MM.1S (cell line): ENCODE data around the gene PHLDB3.

Experiments
- DNase-seq: peaks from one replicate; pipeline ENCODE4 v3.0.0-alpha.2; 2015
- H2AFZ ChIP-seq: fragments of 300-600 bp; sonication (generic); 2 replicates; pipeline ENCODE4 v1.6.0; 2016; ENCODE audit warnings: antibody characterized with exemption, low read length
- H3F3A ChIP-seq: fragments of 300-600 bp; sonication (generic); 2 replicates; pipeline ENCODE4 v1.6.1; 2016; ENCODE audit warnings: mild to moderate bottlenecking, antibody characterized with exemption, low read length, moderate library complexity, mixed read lengths; ENCODE audit not compliant: insufficient read depth
- H3K27ac ChIP-seq: fragments of 300-600 bp; sonication (generic); 2 replicates; pipeline ENCODE4 v1.5.1; 2016; ENCODE audit warnings: mild to moderate bottlenecking, low read length
- H3K27me3 ChIP-seq: fragments of 300-600 bp; sonication (generic); replicated peaks from 2 replicates; pipeline ENCODE4 v1.6.0; 2016; ENCODE audit warnings: low read length; ENCODE audit not compliant: insufficient read depth
- H3K36me3 ChIP-seq: fragments of 300-600 bp; sonication (generic); replicated peaks from 2 replicates; pipeline ENCODE4 v1.6.1; 2016; ENCODE audit warnings: mild to moderate bottlenecking, low read length, mixed read lengths; ENCODE audit not compliant: insufficient read depth
- H3K4me1 ChIP-seq: fragments of 300-600 bp; sonication (generic); 2 replicates; pipeline ENCODE4 v1.6.1; 2016; ENCODE audit warnings: low read length, mixed read lengths
- H3K4me2 ChIP-seq: fragments of 300-600 bp; sonication (generic); 2 replicates; pipeline ENCODE4 v1.6.0; 2016; ENCODE audit warnings: low read depth, low read length
- H3K4me3 ChIP-seq: fragments of 300-600 bp; sonication (generic); 2 replicates; pipeline ENCODE4 v1.5.1; 2016; ENCODE audit warnings: low read length, mixed read lengths
- H3K79me2 ChIP-seq: fragments of 300-600 bp; sonication (generic); 2 replicates; pipeline ENCODE4 v1.6.1; 2016; ENCODE audit warnings: mixed run types, low read length, mixed read lengths
- H3K9ac ChIP-seq: fragments of 300-600 bp; sonication (generic); 2 replicates; pipeline ENCODE4 v1.6.1; 2016; ENCODE audit warnings: low read length, mixed read lengths
- H3K9me2 ChIP-seq: fragments of 300-600 bp; sonication (generic); replicated peaks from 2 replicates; pipeline ENCODE4 v1.6.1; 2016; ENCODE audit warnings: mild to moderate bottlenecking, low read length, mixed read lengths; ENCODE audit not compliant: insufficient read depth
- H3K9me3 ChIP-seq: fragments of 300-600 bp; sonication (generic); replicated peaks from 2 replicates; pipeline ENCODE4 v1.6.1; 2016; ENCODE audit warnings: mild to moderate bottlenecking, low read length, mixed read lengths; ENCODE audit not compliant: insufficient read depth
- H4K20me1 ChIP-seq: fragments of 300-600 bp; sonication (generic); 2 replicates; pipeline ENCODE4 v1.6.1; 2016; ENCODE audit warnings: mild to moderate bottlenecking, low read length, moderate library complexity, mixed read lengths; ENCODE audit not compliant: insufficient read depth
- EZH2 ChIP-seq: fragments of 300-600 bp; sonication (generic); optimal IDR thresholded peaks from 2 replicates; pipeline ENCODE3; 2017; ENCODE audit warnings: low read depth, mild to moderate bottlenecking, antibody characterized with exemption, low read length, mixed read lengths
- EZH2phosphoT487 ChIP-seq: fragments of 300-600 bp; sonication (generic); IDR thresholded peaks from 2 replicates; pipeline ENCODE4 v1.6.1; 2018; ENCODE audit warnings: antibody characterized with exemption, low read length
- TF ChIP-seq, protein P1 (sequence below): fragments of 300-600 bp; sonication (generic); IDR thresholded peaks from 2 replicates; pipeline ENCODE4 v1.5.1; 2016; ENCODE audit warnings: antibody characterized with exemption, low read length, mixed read lengths

Gene PHLDB3

DNA sequence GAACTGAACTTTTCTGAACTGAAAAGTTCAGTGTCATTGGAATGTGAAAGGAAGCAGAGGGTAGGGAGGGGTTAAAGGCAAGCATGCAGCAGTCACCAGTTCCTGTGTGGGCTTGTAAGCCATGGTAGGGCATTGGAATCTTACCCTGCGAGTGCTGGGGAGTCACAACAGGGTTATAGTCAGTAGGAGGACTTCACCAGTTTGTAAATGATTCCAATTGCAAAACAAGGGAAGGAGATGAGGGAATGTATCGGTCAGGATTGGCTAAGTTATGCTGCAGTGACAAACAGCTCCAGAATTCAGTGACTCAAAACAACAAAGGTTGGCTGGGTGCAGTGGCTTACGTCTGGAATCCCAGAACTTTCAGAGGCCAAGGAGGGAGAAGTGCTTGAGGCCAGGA, 52.0 kb downstream of the PHLDB3 start:
- no peaks in the 10 kb centered on the region for H3K9me3 ChIP-seq
- DNase-seq: no peak
- TF ChIP-seq, protein P1, sequence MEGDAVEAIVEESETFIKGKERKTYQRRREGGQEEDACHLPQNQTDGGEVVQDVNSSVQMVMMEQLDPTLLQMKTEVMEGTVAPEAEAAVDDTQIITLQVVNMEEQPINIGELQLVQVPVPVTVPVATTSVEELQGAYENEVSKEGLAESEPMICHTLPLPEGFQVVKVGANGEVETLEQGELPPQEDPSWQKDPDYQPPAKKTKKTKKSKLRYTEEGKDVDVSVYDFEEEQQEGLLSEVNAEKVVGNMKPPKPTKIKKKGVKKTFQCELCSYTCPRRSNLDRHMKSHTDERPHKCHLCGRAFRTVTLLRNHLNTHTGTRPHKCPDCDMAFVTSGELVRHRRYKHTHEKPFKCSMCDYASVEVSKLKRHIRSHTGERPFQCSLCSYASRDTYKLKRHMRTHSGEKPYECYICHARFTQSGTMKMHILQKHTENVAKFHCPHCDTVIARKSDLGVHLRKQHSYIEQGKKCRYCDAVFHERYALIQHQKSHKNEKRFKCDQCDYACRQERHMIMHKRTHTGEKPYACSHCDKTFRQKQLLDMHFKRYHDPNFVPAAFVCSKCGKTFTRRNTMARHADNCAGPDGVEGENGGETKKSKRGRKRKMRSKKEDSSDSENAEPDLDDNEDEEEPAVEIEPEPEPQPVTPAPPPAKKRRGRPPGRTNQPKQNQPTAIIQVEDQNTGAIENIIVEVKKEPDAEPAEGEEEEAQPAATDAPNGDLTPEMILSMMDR: no peak
- TF ChIP-seq EZH2phosphoT487 (no peak), EZH2 (no peak)
- H3K27me3 ChIP-seq: peaks cover 13% of the 10 kb centered on the region; the same call in 1 of the 2 replicates
- H4K20me1 ChIP-seq: no peaks in the 10 kb centered on the region
- no peak overlapping the region for H3K9ac ChIP-seq
- H3F3A ChIP-seq: no peaks in the 10 kb centered on the region
- H3K27ac ChIP-seq: no peak overlapping the region
- H3K79me2 ChIP-seq: no peaks in the 10 kb centered on the region
- no peaks in the 10 kb centered on the region for H3K9me2 ChIP-seq
- H3K4me3 ChIP-seq: no peak overlapping the region
- H3K4me2 ChIP-seq: no peak overlapping the region
- H3K4me1 ChIP-seq: no peaks in the 10 kb centered on the region
- H3K36me3 ChIP-seq: no peaks in the 10 kb centered on the region
- no peak overlapping the region for H2AFZ ChIP-seq

DNA sequence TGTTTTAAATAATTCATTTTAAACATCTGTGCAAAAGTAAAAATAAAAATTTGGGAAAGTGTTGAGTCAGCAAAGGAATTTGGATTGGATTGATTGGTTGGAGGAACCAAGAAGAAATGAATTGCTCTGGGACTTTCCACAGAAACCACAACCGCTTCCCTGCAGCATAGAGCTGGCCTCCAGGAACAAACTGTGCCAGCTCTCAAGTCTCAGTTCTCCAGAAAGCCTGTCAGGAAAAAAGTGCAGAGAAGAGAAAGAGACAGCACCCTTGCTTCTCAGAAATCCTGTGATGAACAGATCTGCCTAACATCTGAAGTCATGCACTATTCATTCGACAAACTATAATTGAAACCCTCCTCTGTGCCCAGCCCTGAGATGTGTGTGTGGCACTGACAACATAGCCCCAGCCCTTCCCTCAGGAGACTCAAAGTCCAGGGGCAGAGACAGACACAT, 54.0 kb downstream of the PHLDB3 start:
- Histone ChIP-seq H3K4me2 (no peak overlapping the region), H3F3A (no peaks in the 10 kb centered on the region), H4K20me1 (no peaks in the 10 kb centered on the region), H3K4me1 (no peaks in the 10 kb centered on the region), H3K9me2 (no peaks in the 10 kb centered on the region), H3K4me3 (no peak overlapping the region), H3K9ac (no peak overlapping the region), H3K36me3 (no peaks in the 10 kb centered on the region), H3K27ac (no peak overlapping the region), H3K79me2 (no peaks in the 10 kb centered on the region), H3K9me3 (no peaks in the 10 kb centered on the region), H3K27me3 (peaks cover 8% of the 10 kb centered on the region; the same call in 1 of the 2 replicates), H2AFZ (no peak overlapping the region)
- no peak for DNase-seq
- TF ChIP-seq EZH2 (no peak), EZH2phosphoT487 (no peak)
- TF ChIP-seq, protein P1: no peak

DNA sequence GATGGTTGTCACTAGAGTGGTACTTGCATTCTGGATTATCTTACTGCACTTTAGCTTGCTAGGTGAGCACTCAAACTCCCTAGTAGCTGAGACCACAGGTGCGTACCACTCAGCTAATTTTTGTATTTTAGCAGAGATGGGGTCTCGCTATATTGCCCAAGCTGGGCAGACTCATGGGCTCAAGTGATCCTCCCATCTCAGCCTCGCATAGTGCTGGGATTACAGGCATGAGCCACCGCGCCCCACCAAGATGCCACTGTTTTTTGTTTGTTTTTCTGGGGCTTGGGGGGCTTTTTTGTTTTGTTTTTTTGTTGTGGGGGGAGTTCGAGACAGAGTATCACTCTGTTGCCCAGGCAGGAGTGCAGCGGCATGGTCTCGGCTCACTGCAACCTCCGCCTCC, 56.9 kb downstream of the PHLDB3 start:
- no peaks in the 10 kb centered on the region for H3K36me3 ChIP-seq
- DNase-seq: no peak
- TF ChIP-seq, protein P1: no peak
- TF ChIP-seq EZH2 (no peak), EZH2phosphoT487 (no peak)
- no peak overlapping the region for H3K27ac ChIP-seq
- H3K4me1 ChIP-seq: no peaks in the 10 kb centered on the region
- no peaks in the 10 kb centered on the region for H3K9me2 ChIP-seq
- H4K20me1 ChIP-seq: no peaks in the 10 kb centered on the region
- no peak overlapping the region for H3K4me3 ChIP-seq
- H3K4me2 ChIP-seq: no peak overlapping the region
- H3K27me3 ChIP-seq: peaks cover 5% of the 10 kb centered on the region; the same call in 1 of the 2 replicates
- H3K9ac ChIP-seq: no peak overlapping the region
- no peaks in the 10 kb centered on the region for H3K79me2 ChIP-seq
- no peak overlapping the region for H2AFZ ChIP-seq
- no peaks in the 10 kb centered on the region for H3K9me3 ChIP-seq
- H3F3A ChIP-seq: no peaks in the 10 kb centered on the region
